ENCODE results near the gene ZBTB7C. TPM values are rescaled to one million over a fixed set of nuclear protein-coding genes. Genes with fewer than 3 reads are reported as not detected.

The ZBTB7C gene
- total RNA-seq, 1 donor from 2014 or later = 0.57 TPM

DNA sequence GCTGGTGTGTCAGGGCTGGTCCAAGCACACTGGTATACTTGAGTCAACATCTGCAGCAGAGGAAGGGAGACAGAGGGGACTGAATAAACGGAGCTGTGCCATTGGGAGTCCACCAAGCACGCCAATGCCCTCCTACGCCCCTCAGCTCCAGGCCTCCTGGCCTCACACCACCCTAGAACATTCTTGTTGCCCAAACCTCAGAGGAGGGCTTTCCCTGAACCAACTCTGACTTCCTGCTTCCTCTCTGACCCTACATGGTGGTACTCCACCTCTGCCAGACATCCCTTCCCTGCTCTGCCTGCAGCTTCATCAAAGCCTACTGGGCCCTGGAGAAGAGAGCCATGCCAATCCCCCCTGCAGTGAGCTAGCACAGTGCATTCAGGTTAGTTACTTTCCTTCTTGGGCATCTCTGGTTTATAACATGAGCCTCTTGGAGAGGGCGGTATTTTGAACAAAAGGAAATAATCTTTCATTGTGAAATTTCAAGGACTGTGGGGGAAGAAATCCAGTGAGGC lies 54.4 kb downstream of the ZBTB7C start:
- H3K27me3 Mint-ChIP-seq = peaks cover 19% of the 10 kb centered on the region
- H3K9me3 Mint-ChIP-seq (ENCODE audit: low read depth) = no peaks in the 10 kb centered on the region
- no peaks in the 10 kb centered on the region for H3K36me3 Mint-ChIP-seq (ENCODE audit: insufficient read depth)
- H3K4me1 Mint-ChIP-seq (ENCODE audit: low read depth) = peaks cover 10% of the 10 kb centered on the region
- TF ChIP-seq, protein P1, sequence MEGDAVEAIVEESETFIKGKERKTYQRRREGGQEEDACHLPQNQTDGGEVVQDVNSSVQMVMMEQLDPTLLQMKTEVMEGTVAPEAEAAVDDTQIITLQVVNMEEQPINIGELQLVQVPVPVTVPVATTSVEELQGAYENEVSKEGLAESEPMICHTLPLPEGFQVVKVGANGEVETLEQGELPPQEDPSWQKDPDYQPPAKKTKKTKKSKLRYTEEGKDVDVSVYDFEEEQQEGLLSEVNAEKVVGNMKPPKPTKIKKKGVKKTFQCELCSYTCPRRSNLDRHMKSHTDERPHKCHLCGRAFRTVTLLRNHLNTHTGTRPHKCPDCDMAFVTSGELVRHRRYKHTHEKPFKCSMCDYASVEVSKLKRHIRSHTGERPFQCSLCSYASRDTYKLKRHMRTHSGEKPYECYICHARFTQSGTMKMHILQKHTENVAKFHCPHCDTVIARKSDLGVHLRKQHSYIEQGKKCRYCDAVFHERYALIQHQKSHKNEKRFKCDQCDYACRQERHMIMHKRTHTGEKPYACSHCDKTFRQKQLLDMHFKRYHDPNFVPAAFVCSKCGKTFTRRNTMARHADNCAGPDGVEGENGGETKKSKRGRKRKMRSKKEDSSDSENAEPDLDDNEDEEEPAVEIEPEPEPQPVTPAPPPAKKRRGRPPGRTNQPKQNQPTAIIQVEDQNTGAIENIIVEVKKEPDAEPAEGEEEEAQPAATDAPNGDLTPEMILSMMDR (IDR thresholded peaks at IDR 0.05; ENCODE audit: unreplicated experiment) = no peak
- H3K4me3 Mint-ChIP-seq (ENCODE audit: low read depth) = no peak overlapping the region
- DNase-seq (ENCODE audit: low spot score, unreplicated experiment) = no peak
- H3K27ac Mint-ChIP-seq = no peak overlapping the region

DNA sequence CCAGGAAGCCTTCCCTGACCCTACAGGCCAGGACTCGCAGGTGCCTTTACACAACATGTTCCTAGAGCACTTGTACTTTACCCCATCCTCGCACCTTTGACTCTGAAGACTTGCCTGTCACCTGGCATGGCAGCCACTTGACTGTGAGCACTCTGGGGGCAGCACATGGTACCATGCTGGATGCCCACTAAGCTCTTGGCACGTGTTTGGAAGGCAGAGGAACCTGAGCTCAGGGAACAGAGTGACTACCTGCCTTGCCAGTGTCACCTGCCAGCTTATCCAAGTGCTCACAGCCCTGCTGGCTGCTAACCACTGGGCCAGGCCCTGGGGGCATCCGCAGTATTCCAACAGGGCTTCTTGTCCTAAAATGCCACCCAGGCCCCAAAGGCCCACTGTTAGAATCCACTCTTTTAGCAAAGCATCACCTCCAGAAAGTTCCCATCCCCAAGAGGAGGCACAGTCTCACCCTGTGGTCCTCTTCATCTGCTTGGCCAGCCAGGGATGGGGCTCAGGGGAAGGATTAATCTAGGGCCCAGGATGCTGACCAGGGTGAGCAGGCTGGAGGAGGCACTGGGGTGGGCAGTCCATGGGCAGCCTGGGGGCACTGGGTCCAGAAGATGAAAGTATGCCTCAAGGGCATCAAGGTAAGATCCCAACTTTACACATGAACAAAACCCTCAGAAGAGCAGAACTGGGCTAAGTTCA lies 57.0 kb downstream of the ZBTB7C start:
- no peaks in the 10 kb centered on the region for H3K9me3 Mint-ChIP-seq (ENCODE audit: low read depth)
- H3K27me3 Mint-ChIP-seq = peaks cover 21% of the 10 kb centered on the region
- TF ChIP-seq, protein P1 (IDR thresholded peaks at IDR 0.05; ENCODE audit: unreplicated experiment) = no peak
- H3K36me3 Mint-ChIP-seq (ENCODE audit: insufficient read depth) = no peaks in the 10 kb centered on the region
- H3K4me3 Mint-ChIP-seq (ENCODE audit: low read depth) = no peak overlapping the region
- no peak for DNase-seq (ENCODE audit: low spot score, unreplicated experiment)
- H3K27ac Mint-ChIP-seq = no peak overlapping the region
- H3K4me1 Mint-ChIP-seq (ENCODE audit: low read depth) = peaks cover 8% of the 10 kb centered on the region

DNA sequence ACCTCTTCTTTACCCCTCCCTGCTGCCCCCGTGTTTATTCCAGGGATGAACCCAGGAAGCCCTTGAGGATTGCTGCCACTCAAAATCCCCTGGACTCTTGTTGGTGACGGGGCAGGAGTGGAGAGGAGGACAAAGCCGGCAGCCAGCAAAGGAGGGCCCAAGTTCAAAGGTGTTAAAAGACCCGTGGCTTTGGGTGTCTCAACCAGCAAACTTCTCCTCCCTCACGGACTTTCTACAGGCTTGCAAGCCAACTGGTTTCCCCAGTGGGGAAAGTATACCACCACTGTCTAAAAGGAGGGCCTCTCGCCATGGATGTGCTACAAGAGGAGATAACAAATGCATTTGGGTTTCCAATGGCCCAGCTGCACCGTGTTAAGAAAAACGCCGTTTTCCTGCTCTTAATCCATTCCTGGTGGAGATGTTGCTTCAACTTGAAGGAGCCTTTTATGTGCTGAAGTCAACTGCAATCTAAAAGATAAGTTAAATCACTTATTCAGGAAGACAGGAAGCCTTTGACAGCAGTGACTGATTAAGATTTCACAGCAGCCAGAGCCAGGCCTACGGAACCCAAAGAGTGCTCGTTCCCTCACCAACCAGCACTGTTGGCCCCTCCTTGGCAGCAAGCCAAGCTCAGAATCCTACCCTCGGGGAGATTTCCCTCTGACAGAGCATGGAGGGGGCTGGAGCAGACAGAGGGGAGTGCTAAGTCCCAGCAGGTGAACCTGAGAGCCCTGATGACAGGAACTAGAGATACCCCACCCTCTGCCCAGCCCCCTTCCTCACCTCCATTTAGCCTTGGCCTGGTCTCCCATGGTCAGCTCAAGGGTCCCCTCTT lies 57.8 kb downstream of the ZBTB7C start:
- DNase-seq (ENCODE audit: low spot score, unreplicated experiment) = no peak
- peaks cover 1% of the 10 kb centered on the region for H3K4me1 Mint-ChIP-seq (ENCODE audit: low read depth)
- no peaks in the 10 kb centered on the region for H3K36me3 Mint-ChIP-seq (ENCODE audit: insufficient read depth)
- no peaks in the 10 kb centered on the region for H3K9me3 Mint-ChIP-seq (ENCODE audit: low read depth)
- no peak overlapping the region for H3K27ac Mint-ChIP-seq
- no peak overlapping the region for H3K4me3 Mint-ChIP-seq (ENCODE audit: low read depth)
- TF ChIP-seq, protein P1 (IDR thresholded peaks at IDR 0.05; ENCODE audit: unreplicated experiment) = no peak
- H3K27me3 Mint-ChIP-seq = peaks cover 21% of the 10 kb centered on the region

DNA sequence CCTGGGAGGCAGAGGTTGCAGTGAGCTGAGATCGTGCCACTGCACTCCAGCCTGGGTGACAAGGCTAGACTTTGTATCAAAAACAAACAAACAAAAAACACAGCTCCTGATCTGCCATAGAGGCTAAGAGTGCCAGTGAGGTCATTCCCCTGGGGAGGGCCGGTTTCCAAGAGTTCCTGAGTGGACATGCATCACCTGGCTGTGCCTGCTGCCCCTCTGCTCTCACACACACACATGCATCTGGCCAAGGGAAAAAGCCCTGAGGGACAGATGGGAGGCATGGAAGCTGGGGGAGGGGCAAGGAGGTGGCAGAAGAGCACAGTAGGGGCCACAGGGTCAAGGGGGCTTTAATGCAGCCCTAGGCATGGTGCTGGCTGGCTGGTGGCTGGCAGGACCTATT lies 60.4 kb downstream of the ZBTB7C start:
- H3K36me3 Mint-ChIP-seq (ENCODE audit: insufficient read depth) = no peaks in the 10 kb centered on the region
- TF ChIP-seq, protein P1 (IDR thresholded peaks at IDR 0.05; ENCODE audit: unreplicated experiment) = no peak
- no peak overlapping the region for H3K27ac Mint-ChIP-seq
- H3K9me3 Mint-ChIP-seq (ENCODE audit: low read depth) = no peaks in the 10 kb centered on the region
- no peak overlapping the region for H3K4me3 Mint-ChIP-seq (ENCODE audit: low read depth)
- DNase-seq (ENCODE audit: low spot score, unreplicated experiment) = no peak
- peaks cover 1% of the 10 kb centered on the region for H3K4me1 Mint-ChIP-seq (ENCODE audit: low read depth)
- peaks cover 17% of the 10 kb centered on the region for H3K27me3 Mint-ChIP-seq

DNA sequence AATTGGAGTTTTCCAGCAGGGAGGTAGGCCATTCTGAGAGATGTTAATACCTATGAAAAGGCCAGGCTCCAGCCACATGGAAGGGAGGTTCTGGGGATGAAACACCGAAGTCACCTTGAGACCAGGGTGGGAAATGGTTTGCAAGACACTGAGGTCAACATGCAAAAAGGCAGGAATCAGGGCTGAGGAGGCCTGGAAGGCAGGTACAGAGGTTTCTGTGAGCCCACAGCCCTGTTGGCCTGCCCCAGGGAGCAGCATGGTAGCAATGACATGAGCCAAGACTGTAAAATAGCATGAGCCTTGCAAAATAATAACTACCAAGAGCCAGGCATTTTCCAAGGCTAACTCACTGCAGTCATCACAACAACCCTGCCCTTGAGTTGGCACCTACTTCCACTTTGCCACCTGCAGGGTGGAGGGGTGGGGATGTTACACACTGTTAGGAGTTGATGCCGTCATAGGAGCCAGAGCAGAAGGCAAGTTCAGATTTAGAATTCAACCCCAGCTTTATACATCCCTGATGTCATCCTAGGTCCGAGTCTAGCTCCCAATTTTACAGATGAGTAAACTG lies 61.3 kb downstream of the ZBTB7C start:
- Mint-ChIP-seq H3K27me3 (peaks cover 17% of the 10 kb centered on the region), H3K4me3 (ENCODE audit: low read depth) (no peak overlapping the region), H3K9me3 (ENCODE audit: low read depth) (no peaks in the 10 kb centered on the region), H3K36me3 (ENCODE audit: insufficient read depth) (no peaks in the 10 kb centered on the region), H3K27ac (no peak overlapping the region), H3K4me1 (ENCODE audit: low read depth) (peaks cover 1% of the 10 kb centered on the region)
- no peak for DNase-seq (ENCODE audit: low spot score, unreplicated experiment)
- TF ChIP-seq, protein P1 (IDR thresholded peaks at IDR 0.05; ENCODE audit: unreplicated experiment) = no peak

Data from progenitor cell of endocrine pancreas (in vitro differentiated cells).